Measurements from ENCODE around the gene PPP3CA. TPM values are rescaled to one million over a fixed set of nuclear protein-coding genes. Genes with fewer than 3 reads are reported as not detected.

PPP3CA gene
- total and polyA plus RNA-seq, 9 donors, result 19.4 to 47.9 (median 37.9) TPM

DNA sequence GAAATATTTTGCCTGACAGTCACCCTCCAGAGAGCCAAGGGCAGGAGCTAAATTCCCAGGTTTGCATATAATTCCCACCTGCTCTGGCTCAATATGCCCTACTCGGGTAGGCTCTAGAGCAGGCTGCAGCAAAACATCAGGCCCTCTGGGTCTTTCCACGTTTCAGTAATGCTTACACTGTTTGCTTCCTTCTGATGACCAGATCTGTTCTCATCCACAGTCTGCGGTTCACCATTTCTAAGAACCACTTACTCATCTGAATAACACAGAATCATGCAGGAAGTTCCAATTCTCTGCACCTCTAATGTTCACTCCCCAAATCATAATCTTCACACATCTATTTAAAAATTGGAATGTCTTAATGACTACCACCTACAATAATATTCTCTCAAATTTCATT, 141.4 kb downstream of the PPP3CA start:
- H3K4me3 ChIP-seq, result no peak overlapping the region
- H3K36me3 ChIP-seq, result no peaks in the 10 kb centered on the region
- WGBS, 3 donors, result 83 to 86% (median 86%) methylated on average over 3 of the region's 3 CpGs
- peaks cover 1% of the 10 kb centered on the region for H3K4me1 ChIP-seq (ENCODE audit: insufficient read depth)
- intact Hi-C loops (cut with DNase I), result no loop called here
- no peak overlapping the region for H3K27ac ChIP-seq
- no peak for TF ChIP-seq POLR2A (IDR thresholded peaks at IDR 0.05)
- no peak for TF ChIP-seq EP300 (IDR thresholded peaks at IDR 0.05)
- TF ChIP-seq, protein P1, sequence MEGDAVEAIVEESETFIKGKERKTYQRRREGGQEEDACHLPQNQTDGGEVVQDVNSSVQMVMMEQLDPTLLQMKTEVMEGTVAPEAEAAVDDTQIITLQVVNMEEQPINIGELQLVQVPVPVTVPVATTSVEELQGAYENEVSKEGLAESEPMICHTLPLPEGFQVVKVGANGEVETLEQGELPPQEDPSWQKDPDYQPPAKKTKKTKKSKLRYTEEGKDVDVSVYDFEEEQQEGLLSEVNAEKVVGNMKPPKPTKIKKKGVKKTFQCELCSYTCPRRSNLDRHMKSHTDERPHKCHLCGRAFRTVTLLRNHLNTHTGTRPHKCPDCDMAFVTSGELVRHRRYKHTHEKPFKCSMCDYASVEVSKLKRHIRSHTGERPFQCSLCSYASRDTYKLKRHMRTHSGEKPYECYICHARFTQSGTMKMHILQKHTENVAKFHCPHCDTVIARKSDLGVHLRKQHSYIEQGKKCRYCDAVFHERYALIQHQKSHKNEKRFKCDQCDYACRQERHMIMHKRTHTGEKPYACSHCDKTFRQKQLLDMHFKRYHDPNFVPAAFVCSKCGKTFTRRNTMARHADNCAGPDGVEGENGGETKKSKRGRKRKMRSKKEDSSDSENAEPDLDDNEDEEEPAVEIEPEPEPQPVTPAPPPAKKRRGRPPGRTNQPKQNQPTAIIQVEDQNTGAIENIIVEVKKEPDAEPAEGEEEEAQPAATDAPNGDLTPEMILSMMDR (IDR thresholded peaks at IDR 0.05), result no peak
- H3K9me3 ChIP-seq, result no peaks in the 10 kb centered on the region
- DNase-seq, result no peak
- no peaks in the 10 kb centered on the region for H3K27me3 ChIP-seq

DNA sequence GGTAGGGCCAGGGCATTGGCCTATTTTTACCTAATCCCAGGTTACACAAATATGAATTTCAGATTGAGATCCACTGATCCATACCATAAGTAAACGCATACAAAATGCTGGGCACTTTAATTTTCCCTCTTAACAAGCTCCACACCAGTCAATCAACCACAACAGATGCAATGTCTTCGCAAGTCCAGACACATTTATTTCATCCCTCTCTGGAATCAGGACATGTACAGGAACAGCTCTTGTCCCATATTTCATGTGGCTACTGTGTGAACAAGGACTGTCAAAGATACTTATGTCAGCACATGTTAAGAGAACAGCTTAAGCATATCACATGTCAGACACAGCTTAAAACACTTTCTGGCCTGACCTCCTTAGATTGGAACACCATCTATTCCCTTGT, 145.9 kb downstream of the PPP3CA start:
- TF ChIP-seq EP300 (IDR thresholded peaks at IDR 0.05), result no peak
- no peak for TF ChIP-seq POLR2A (IDR thresholded peaks at IDR 0.05)
- TF ChIP-seq, protein P1 (IDR thresholded peaks at IDR 0.05), result no peak
- no peak overlapping the region for H3K27ac ChIP-seq
- H3K9me3 ChIP-seq, result no peaks in the 10 kb centered on the region
- H3K36me3 ChIP-seq, result no peaks in the 10 kb centered on the region
- intact Hi-C loops (cut with DNase I), result no loop called here
- H3K4me1 ChIP-seq (ENCODE audit: insufficient read depth), result peaks cover 1% of the 10 kb centered on the region
- 49 to 50% (median 50%) methylated on average over 2 of the region's 2 CpGs for WGBS, 3 donors
- H3K4me3 ChIP-seq, result no peak overlapping the region
- DNase-seq, result no peak
- H3K27me3 ChIP-seq, result no peaks in the 10 kb centered on the region

DNA sequence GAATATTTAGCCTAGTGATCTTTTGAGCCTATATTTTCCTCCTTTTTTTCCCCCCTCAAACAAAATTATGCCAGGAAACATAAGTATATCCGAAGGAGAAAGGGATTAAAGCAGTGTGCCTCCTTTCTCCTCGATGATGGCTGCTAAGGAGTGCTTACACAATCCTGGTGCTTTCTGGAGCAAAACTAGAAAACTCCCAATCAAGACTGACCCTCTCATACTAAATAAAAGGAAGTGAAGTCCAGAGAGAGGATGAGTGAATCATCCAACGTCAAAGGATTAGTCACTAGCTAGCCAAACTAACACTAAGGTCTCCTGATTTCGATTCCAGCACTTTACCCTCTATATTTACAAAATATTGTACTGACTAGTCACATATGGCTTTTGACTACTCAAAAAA, 146.8 kb downstream of the PPP3CA start:
- no peak for TF ChIP-seq POLR2A (IDR thresholded peaks at IDR 0.05)
- TF ChIP-seq, protein P1 (IDR thresholded peaks at IDR 0.05), result no peak
- TF ChIP-seq EP300 (IDR thresholded peaks at IDR 0.05), result no peak
- Histone ChIP-seq H3K4me3 (no peak overlapping the region), H3K27ac (no peak overlapping the region), H3K36me3 (no peaks in the 10 kb centered on the region), H3K9me3 (no peaks in the 10 kb centered on the region), H3K27me3 (no peaks in the 10 kb centered on the region), H3K4me1 (ENCODE audit: insufficient read depth) (peaks cover 1% of the 10 kb centered on the region)
- intact Hi-C loops (cut with DNase I), result no loop called here
- WGBS, 3 donors, result 24 to 34% (median 30%) methylated on average over 4 of the region's 4 CpGs
- no peak for DNase-seq

DNA sequence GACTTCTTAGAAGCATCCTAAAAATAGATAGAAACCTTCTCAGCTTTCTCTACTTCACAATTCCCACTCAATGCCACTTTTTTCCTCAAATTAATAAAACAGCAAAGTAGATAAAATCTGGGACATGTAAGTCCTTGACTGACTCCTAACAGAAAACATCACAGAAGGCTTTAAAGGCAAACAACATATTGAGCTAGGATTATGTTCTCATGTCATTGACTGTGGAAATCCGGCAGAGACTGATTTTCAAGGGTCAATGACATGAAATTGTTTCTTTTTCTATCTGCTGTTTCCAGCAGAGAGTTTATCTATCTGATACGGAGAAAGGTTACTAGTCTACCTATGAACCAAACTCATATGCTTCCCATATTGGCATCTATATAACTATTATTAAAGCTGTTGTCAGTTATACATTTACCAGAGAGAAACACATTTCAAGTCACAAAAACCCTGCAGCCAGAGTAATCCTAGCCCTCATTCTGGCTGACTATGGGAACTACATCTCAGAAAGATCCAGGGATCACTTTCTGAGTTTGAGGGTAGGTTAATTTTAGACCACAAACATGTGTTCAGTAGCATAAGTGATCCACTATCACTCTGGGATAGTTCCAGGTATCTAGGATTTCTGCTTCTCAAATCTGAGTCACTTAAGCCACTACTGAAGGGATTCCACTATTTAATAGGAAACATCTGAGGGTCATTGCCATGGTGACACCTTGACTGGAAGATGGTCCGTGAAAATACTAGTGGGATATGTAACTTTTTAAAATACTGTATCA, 147.6 kb downstream of the PPP3CA start:
- H3K27ac ChIP-seq, result no peak overlapping the region

More for the DNA sequence above, 147.6 kb downstream of the PPP3CA start:
- DNase-seq, result no peak
- Histone ChIP-seq H3K4me3 (no peak overlapping the region), H3K9me3 (no peaks in the 10 kb centered on the region), H3K36me3 (no peaks in the 10 kb centered on the region), H3K27me3 (no peaks in the 10 kb centered on the region), H3K4me1 (ENCODE audit: insufficient read depth) (peaks cover 1% of the 10 kb centered on the region)
- intact Hi-C loops (cut with DNase I), result loop anchor here in 1 of 4 donors (10.0 kb wide), 1 partner anchor 145 kb away; the partner anchor contains the start of gene PPP3CA
- TF ChIP-seq, protein P1 (IDR thresholded peaks at IDR 0.05), result no peak
- TF ChIP-seq EP300 (IDR thresholded peaks at IDR 0.05) (no peak), POLR2A (IDR thresholded peaks at IDR 0.05) (no peak)
- WGBS, 3 donors, result 46 to 63% (median 54%) methylated on average over 3 of the region's 3 CpGs
